WERI-Rb-1 (cell line): ENCODE results near the gene CANT1.

Experiments
- DNase-seq: peaks from one replicate; pipeline ENCODE4 v3.0.0-alpha.2; 2020
- H3K27ac ChIP-seq: fragments of 250-450 bp; sonication (Bioruptor Pico); 2 replicates; pipeline ENCODE4 v1.5.1; 2020; ENCODE audit warnings: mild to moderate bottlenecking, moderate library complexity
- H3K27me3 ChIP-seq: fragments of 250-450 bp; sonication (Bioruptor Pico); 2 replicates; pipeline ENCODE4 v1.5.1; 2021; ENCODE audit warnings: mild to moderate bottlenecking, low read depth, moderate library complexity; ENCODE audit not compliant: insufficient read depth, severe bottlenecking
- H3K36me3 ChIP-seq: fragments of 250-450 bp; sonication (Bioruptor Pico); 2 replicates; pipeline ENCODE4 v1.5.1; 2020; ENCODE audit warnings: mild to moderate bottlenecking, moderate library complexity
- H3K4me3 ChIP-seq: 2 replicates; pipeline ENCODE4 v1.5.1; 2011; ENCODE audit warnings: low read depth, mild to moderate bottlenecking, control low read depth, low read length
- H3K9me3 ChIP-seq: fragments of 250-450 bp; sonication (Bioruptor Pico); 2 replicates; pipeline ENCODE4 v1.5.1; 2021; ENCODE audit warnings: mild to moderate bottlenecking, moderate library complexity; ENCODE audit not compliant: severe bottlenecking
- TF ChIP-seq, protein P1 (sequence below): IDR thresholded peaks from 2 replicates; pipeline ENCODE4 v1.5.1; 2011; ENCODE audit warnings: low read depth, mild to moderate bottlenecking, control low read depth, inconsistent platforms, low read length

The CANT1 gene

DNA sequence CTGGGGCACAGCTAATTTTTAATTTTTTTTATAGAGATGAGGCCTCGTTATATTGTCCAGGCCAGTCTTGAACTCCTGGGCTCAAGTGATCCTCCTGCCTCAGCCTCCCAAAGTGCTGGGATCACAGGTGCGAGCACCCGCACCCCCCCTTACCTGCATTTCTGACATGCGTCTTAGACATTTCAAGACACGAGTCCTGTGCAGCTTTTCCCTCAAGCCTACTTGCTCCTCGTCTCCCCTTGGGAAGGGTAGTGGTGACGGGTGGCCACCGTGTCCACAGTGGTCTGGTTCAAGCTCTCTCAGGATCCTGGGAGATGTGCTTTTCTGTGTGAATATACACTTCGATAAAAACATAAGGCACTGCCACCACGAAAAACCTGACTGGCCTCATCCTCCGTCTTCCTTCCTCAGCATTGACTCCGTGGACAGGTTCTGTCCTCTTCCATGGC, 9.6 kb downstream of the CANT1 start:
- Histone ChIP-seq H3K36me3 (peaks cover 57% of the 10 kb centered on the region), H3K27me3 (no peaks in the 10 kb centered on the region)
- DNase-seq = no peak

DNA sequence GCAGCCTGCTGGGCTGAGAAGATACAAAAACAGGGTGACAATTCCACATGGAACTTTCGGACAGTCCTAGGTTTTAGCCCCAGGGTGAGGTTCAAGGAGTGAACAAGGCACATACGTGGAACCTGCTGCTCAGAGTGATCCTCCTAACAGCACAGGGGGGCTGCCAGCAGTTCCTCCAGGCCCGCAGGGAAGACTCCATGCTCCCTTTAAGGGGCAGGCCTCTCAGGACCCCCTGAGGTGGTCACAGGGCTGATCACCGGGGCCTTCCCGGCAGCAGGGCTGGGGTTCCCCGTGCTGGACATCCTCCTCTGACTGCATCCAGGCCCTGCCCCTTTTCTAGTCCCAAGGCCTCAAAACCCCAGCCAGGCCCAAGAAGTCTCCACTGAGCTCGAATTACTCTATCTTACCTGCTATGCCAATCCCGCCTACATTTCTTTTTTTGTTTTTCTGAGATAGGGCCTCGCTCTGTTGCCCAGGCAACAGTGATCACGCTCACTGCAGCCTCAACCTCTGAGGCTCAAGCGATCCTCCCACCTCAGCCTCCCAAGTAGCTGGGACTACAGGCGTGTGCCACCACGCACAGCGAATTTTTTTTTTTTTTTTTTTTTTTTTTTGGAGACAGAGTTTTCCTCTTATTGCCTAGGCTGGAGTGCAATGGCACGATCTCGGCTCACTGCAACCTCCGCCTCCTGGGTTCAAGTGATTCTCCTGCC, 10.4 kb downstream of the CANT1 start:
- DNase-seq = no peak
- H3K36me3 ChIP-seq = peaks cover 64% of the 10 kb centered on the region
- no peak overlapping the region for H3K4me3 ChIP-seq
- H3K27me3 ChIP-seq = no peaks in the 10 kb centered on the region
- TF ChIP-seq, protein P1, sequence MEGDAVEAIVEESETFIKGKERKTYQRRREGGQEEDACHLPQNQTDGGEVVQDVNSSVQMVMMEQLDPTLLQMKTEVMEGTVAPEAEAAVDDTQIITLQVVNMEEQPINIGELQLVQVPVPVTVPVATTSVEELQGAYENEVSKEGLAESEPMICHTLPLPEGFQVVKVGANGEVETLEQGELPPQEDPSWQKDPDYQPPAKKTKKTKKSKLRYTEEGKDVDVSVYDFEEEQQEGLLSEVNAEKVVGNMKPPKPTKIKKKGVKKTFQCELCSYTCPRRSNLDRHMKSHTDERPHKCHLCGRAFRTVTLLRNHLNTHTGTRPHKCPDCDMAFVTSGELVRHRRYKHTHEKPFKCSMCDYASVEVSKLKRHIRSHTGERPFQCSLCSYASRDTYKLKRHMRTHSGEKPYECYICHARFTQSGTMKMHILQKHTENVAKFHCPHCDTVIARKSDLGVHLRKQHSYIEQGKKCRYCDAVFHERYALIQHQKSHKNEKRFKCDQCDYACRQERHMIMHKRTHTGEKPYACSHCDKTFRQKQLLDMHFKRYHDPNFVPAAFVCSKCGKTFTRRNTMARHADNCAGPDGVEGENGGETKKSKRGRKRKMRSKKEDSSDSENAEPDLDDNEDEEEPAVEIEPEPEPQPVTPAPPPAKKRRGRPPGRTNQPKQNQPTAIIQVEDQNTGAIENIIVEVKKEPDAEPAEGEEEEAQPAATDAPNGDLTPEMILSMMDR = no peak
- no peaks in the 10 kb centered on the region for H3K9me3 ChIP-seq
- no peak overlapping the region for H3K27ac ChIP-seq

More for the DNA sequence above, 9.6 kb downstream of the CANT1 start:
- no peak overlapping the region for H3K27ac ChIP-seq
- H3K9me3 ChIP-seq = no peaks in the 10 kb centered on the region
- no peak overlapping the region for H3K4me3 ChIP-seq
- TF ChIP-seq, protein P1 = no peak

DNA sequence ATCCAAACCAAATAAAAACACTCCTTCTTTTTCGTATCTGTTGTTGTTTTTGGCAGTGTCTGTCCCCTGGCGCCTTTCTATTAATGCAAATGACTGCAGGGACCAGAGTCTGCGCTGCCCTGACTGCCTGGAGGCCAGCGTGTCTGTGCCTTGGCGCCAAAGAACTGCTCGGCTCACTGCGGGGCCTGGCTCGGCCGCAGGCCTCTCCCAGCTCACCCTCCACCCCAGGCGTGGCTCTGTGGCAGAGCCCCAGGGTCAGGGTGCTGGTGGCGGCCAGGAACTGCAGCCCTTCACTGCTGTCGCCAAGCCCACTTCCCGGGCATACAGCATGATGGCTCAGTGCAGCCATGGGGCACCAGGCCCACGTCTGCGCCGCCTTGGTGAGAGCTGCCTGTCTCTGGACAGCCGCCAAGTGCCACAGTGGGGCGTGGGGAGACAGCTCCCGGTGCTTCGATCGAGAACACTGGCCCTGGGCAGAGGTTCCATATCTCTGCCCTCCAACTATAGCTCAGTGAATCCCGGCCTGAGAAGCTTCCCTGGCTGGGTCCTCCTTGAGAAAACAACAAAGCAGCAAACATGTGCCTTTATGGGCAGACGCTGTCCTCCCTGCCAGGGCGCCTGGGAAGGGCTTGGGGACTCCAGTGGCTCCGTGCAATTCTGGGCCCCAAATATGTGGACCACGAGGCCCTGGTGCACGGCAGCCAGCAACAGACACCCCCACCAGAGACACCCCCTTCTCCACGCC, 11.1 kb downstream of the CANT1 start:
- DNase-seq = no peak
- H3K4me3 ChIP-seq = no peak overlapping the region
- H3K27ac ChIP-seq = no peak overlapping the region
- H3K27me3 ChIP-seq = no peaks in the 10 kb centered on the region
- TF ChIP-seq, protein P1 = no peak
- peaks cover 71% of the 10 kb centered on the region for H3K36me3 ChIP-seq
- no peaks in the 10 kb centered on the region for H3K9me3 ChIP-seq

DNA sequence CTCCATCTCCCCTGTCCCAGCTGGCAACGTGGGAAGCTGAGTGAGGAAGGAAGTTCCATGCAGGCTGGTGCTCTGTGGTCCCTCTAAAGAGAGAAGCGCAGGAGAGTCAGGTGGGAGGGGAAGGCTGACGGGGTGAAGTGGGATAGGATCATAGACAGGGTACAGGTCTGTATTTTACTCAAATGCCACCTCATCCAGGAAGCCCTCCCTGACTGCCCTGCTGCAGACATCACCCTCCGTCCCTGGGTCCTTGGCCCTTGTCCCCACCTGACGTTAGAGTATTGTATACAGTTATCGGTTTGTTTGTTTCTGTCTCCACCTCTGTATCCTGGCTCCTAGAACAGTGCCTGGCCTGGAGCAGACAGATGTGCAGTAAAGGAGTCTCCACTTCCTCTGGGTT, 11.7 kb downstream of the CANT1 start:
- no peak for DNase-seq
- H3K27ac ChIP-seq = no peak overlapping the region
- TF ChIP-seq, protein P1 = no peak
- no peaks in the 10 kb centered on the region for H3K27me3 ChIP-seq
- peaks cover 76% of the 10 kb centered on the region for H3K36me3 ChIP-seq
- no peak overlapping the region for H3K4me3 ChIP-seq
- H3K9me3 ChIP-seq = no peaks in the 10 kb centered on the region

DNA sequence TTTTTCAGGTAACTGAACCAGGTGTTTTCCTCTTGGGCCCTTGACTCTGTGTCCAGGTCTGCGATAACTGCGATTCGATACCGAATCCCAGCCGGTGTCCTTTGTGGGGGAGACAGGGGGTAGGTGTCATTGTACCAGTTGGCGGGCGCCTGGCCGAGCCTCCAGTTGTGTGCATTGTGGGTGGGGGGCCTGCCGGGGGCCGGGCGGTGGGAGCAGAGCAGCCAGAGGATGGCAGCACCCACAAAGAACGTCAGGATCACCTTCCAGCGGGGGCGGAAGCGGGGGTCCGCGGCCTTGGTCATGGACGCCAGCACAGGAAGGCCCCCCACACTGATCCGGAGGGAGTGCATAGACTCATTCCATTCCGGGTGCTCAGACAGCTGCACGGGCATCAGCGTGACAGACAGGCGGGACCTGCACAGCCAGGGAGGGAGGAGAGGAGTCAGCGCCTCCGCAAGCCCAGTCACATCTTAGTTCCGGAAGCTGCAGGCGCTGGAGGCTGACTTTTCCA, 12.3 kb downstream of the CANT1 start:
- no peak overlapping the region for H3K4me3 ChIP-seq
- H3K27ac ChIP-seq = no peak overlapping the region
- H3K9me3 ChIP-seq = no peaks in the 10 kb centered on the region
- H3K27me3 ChIP-seq = no peaks in the 10 kb centered on the region
- DNase-seq = no peak
- H3K36me3 ChIP-seq = peaks cover 76% of the 10 kb centered on the region
- TF ChIP-seq, protein P1 = no peak
